NCI-H1417 (cell line): ENCODE data around the gene GFY.

Experiments
- DNase-seq, 3 experiments: peaks; one replicate each; lab custom pipeline; 2025; lab: John Stamatoyannopoulos, UW

The GFY gene

GRCh38 chr19:49428547-49429451 lies 3.6 kb downstream of the GFY start:
- DNase-seq = no peak

GRCh38 chr19:49430172-49430677 lies 5.0 kb downstream of the GFY start:
- DNase-seq = peak in 1 of 3 experiments; percentile 83

- DNase-seq = peak in 1 of 3 experiments; percentile 18
Measured at GRCh38 chr19:49430678-49431329, 5.6 kb downstream of the GFY start.

- no peak for DNase-seq
Measured at GRCh38 chr19:49431330-49431749, 6.2 kb downstream of the GFY start.

GRCh38 chr19:49432141-49433073 lies 7.2 kb downstream of the GFY start:
- no peak for DNase-seq

DNA sequence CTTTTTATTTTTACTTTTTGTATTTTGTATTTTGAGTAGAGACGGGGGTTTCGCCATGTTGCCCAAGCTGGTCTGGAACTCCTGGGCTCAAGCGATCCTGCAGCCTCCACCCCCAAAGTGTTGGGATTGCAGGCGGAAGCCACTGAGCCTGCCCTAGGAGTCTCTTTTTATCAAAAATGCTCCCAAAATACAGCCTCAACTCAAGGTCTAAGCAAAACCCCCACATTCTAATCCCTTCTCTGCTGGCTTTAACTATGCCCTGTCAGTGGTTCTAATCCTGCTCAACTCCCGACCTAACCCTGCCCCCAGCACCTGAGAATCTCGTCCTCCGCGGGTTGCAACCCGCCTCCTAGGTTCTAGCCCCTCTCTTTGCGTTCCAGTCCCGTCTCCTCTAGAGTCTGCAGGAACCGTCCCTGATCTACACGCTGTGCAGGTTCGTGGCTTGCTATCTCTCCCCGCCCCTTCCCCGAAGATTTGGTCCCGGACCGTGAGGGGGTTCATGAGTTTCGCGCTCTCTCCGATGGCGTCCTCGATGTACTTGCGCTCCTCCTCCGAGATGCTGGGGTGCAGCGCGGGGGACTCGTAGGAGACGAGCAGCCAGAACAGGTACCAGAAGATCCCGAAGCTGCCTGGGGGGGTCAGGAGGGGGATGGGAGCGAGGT lies 8.2 kb downstream of the GFY start:
- DNase-seq = no peak

GRCh38 chr19:49434907-49435583 lies 9.9 kb downstream of the GFY start:
- peak in 1 of 3 experiments; percentile 6 for DNase-seq

- no peak for DNase-seq
Measured at GRCh38 chr19:49435670-49436069, 10.5 kb downstream of the GFY start.

DNA sequence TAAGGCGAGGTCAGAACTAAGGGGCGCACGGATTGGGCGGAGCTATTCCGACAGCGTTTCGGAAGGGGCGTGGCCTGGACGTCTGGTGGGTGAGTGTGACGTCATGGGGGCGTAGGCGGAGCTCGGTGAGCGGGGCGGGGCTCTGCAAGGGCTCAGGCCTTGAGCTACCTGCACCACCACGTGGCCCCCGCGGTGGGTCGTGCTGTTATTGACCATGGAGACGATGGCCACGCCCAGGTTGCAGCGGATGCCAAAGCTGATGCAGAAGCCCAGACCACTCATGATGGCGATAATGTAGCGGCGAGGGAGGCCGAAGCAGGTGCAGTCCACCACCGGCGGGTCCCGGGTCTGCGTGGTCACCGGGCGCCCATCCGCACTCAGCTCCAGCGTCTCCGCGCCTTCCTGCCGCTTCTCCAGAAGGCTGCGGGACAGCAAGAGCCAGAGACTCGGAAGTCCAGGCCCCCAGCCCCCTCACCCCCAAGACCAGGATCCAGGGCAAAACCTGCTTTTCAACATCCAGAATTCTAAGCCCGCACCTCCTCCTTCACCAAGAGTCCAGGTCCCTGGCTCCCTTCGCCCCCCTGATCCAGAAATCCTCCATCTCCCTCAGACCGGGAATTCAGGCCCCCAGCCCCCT lies 11.3 kb downstream of the GFY start:
- DNase-seq = no peak

DNA sequence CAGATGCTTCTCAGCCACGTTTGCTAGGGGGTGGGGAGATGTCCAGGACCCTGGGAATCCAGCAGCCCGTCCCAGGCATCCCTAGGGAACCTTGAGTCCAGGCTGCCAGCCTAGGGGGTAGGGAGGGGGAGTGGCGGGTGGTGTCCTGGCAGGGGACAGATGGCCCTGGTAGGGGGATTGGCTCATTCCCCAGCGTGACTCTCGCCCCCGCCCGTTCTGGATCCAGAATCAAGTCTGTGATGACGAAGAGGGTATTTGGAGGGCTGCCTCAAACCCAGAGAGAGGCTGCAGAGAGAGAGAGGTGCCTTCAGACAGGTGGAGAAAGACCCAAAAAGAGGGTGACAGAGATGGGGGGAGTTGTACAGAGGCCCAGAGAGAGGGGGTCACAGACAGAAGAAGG lies 12.0 kb downstream of the GFY start:
- no peak for DNase-seq

DNA sequence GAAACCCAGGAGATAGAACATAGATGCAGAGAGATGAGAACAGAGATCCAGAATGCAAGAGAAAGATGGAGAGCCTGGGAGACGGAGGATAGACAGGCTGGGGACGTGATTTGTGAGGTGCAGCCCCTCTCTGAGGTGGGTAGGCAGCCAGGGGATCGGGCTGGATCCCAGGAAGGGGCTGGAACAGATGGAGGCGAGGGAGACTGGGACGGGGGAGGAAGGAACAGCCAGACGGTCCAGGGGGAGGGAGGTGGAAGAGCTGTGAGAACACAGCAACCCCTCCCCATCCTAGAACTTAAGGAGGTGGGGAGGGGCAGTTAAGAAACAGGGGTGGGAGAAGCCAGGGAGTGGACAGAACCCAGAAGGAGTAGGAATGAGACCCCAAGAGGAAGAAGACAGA lies 13.1 kb downstream of the GFY start:
- no peak for DNase-seq

DNA sequence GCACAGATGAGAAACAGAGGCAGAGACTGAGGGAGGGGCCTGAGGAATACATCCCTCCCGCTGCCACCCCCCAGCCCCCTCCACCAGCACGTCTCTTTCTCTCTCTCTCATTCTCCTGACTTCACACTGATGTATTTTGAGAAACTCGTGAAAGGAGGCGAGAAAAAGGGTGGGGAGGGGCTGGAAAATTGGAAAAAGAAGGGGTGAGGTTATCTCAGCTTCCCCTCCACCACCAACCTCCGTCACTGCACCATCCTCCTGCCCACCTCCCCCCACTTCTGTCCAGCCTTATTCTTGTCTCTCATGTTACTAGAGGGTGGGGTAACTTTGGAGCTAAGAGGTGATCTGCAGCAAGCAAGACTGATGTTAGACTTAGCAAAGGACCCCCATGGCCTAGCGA lies 14.6 kb downstream of the GFY start:
- no peak for DNase-seq

DNA sequence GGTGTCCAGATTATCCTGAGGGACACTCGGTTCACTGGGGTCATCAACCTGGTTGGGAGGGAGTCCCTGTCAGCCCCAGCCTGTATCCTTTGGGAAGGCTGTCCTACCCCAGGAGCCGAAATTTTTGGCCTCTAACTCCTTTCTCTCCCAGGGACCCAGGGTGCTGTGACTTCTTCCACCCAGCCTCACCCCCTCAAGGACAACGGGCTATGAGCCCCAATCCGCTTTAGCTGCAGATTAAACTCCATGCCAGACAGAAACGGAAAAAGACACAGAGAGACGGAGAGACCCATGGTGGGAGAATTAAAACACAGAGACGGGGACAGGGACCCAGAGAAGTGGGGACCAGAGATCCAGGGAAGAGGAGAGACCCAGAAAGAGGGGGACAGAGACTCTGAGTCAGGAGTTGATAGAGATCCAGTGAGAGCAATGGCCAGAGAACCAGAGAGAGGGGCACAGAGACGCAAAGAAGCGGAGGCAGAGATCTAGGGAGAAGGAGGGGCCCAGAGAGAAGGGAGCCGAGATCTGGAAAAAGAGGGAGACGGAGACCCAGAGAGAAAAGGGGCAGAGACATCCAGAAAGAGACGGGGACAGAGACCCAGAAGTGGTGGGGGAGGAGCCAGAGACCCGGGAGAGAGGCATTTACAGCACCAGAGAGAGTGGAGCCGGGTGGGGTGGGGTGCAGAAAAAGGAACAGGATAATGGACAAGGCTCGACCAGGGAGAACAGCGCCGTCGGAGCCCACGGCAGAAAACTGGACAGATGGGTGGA lies 15.4 kb downstream of the GFY start:
- DNase-seq = no peak

GRCh38 chr19:49441210-49441959 lies 16.2 kb downstream of the GFY start, which contains the start of gene SLC17A7:
Gene SLC17A7 (minus strand): TSS chr19:49441527. CDS start chr19:49441379, 148 bp downstream.
- DNase-seq = peak; percentile 19 to 53 (median 23)

DNA sequence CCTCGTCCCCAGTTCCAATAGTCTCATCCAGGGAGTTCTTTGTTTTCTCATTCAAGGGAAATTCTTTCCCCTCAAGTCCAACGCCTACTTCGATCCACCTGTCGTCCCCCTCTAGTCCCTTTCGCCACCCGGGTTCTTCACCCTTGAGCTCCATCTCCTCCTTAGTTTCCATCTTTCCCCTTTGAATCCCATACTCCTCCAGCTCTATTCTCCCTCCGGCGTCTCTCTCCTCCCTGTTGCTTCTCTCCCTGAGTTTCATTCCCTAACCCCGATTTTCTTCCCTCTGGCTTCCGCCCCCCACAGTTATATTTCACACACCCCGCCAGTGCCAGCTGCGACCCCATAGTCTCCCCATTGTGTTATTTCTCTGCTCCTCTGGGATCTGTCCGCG lies 16.8 kb downstream of the GFY start:
- DNase-seq = no peak

DNA sequence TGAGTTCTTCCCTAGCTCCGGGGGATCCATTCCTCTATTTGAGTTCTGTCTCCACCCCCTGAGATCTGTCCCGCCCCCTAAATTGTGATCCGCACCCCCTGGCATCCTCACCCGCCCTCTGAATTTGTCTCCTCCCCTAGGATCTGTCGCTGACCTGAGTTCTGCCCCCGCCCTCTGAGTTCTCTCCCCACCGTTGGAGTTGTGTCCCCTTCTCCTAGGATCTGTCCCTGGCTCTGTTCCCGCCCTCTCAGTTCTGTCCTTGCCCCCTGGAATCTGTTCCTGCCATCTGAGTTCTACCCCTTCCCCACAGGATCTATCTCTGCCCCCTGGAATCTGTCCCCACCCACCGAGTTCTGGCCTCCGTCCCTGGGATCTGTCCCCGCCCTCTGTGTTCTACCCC lies 17.2 kb downstream of the GFY start:
- peak in 1 of 3 experiments; percentile 10 for DNase-seq

- DNase-seq = peak; percentile 58 to 88 (median 60)
Measured at GRCh38 chr19:49442771-49443365, 17.7 kb downstream of the GFY start.
